B cell (primary cell): ENCODE measurements around the gene FAM120AOS. TPM values are rescaled to one million over a fixed set of nuclear protein-coding genes. Genes with fewer than 3 reads are reported as not detected.

Experiments used
- ATAC-seq: fragments of 200-7000 bp; cut with Tn5 transposase; one replicate; pipeline ENCODE4 v1.10.0; 2021; ENCODE audit warnings: low read depth, mild to moderate bottlenecking, moderate number of reproducible peaks, moderate library complexity
- CTCF ChIA-PET: fragments of 350-600 bp; sonication (Branson Sonifier 250); formaldehyde crosslinking; loops from one replicate; lab custom pipeline; 2021; ENCODE audit warnings: antibody characterized with exemption, inconsistent platforms; lab: Charles Lee
- POLR2A ChIA-PET: fragments of 350-600 bp; sonication (Branson Sonifier 250); formaldehyde crosslinking; loops from one replicate; lab custom pipeline; 2021; ENCODE audit warnings: antibody characterized with exemption; lab: Charles Lee
- DNase-seq: peaks from one replicate; pipeline ENCODE4 v3.0.0; 2013
- H2AFZ ChIP-seq: 2 replicates; pipeline ENCODE4 v1.6.1; 2012; ENCODE audit warnings: mild to moderate bottlenecking, low read depth, low read length; ENCODE audit not compliant: insufficient read depth, poor library complexity, severe bottlenecking
- H3K27ac ChIP-seq, 2 donors: 1 replicate in 1 of 2; 2 replicates in 1 of 2; pipeline ENCODE4 v1.5.1; 2012 to 2013; ENCODE audit warnings: low read length in 2 of 2, mild to moderate bottlenecking in 2 of 2, moderate library complexity in 1 of 2
- H3K27me3 ChIP-seq, 4 experiments: fragments of 200-600 bp in 1 of 4; sonication (generic) in 1 of 4; replicated peaks in 1 of 4; 1 replicate in 2 of 4; 2 replicates in 2 of 4; pipeline versions ENCODE4 v1.6.1 to v1.7.0; 2013 to 2016; ENCODE audit warnings: low read length in 3 of 4, mild to moderate bottlenecking in 2 of 4, mixed read lengths in 1 of 4, moderate library complexity in 1 of 4; ENCODE audit not compliant: insufficient read depth in 4 of 4, control insufficient read depth in 3 of 4; ENCODE audit errors: control extremely low read depth in 1 of 4
- H3K36me3 ChIP-seq, 2 experiments: replicated peaks in 1 of 2; 1 replicate in 1 of 2; 2 replicates in 1 of 2; pipeline versions ENCODE4 v1.6.1 to v1.7.1; 2013; ENCODE audit warnings: low read length in 1 of 2; ENCODE audit not compliant: insufficient read depth in 2 of 2, control insufficient read depth in 1 of 2; ENCODE audit errors: control extremely low read depth in 1 of 2, extremely low read depth in 1 of 2
- H3K4me1 ChIP-seq, 2 donors: fragments of 200-600 bp in 1 of 2; sonication (generic) in 1 of 2; 1 replicate in 1 of 2; 2 replicates in 1 of 2; pipeline versions ENCODE4 v1.5.1 to v1.6.1; 2013 to 2017; ENCODE audit warnings: low read length in 2 of 2; ENCODE audit not compliant: control insufficient read depth in 2 of 2, insufficient read depth in 2 of 2
- H3K4me2 ChIP-seq: replicated peaks from 2 replicates; pipeline ENCODE3; 2012; ENCODE audit warnings: mild to moderate bottlenecking, low read depth, low read length; ENCODE audit not compliant: poor library complexity, severe bottlenecking
- H3K4me3 ChIP-seq, 5 experiments: fragments of 200-600 bp in 1 of 5; sonication (generic) in 1 of 5; 1 replicate in 3 of 5; 2 replicates in 2 of 5; pipeline versions ENCODE4 v1.5.1 to v1.7.0; 2011 to 2016; ENCODE audit warnings: low read length in 4 of 5, mild to moderate bottlenecking in 4 of 5, low read depth in 2 of 5, control low read depth in 1 of 5, moderate library complexity in 1 of 5; ENCODE audit not compliant: insufficient read depth in 1 of 5; ENCODE audit errors: control extremely low read depth in 1 of 5, extremely low read depth in 1 of 5
- H3K79me2 ChIP-seq: fragments of 200-600 bp; sonication (generic); one replicate; pipeline ENCODE4 v1.6.0; 2016; ENCODE audit warnings: low read length; ENCODE audit not compliant: control insufficient read depth, insufficient read depth
- H3K9ac ChIP-seq: fragments of 200-600 bp; sonication (generic); 2 replicates; pipeline ENCODE4 v1.6.1; 2017; ENCODE audit warnings: mild to moderate bottlenecking, low read length, moderate library complexity
- H3K9me3 ChIP-seq, 3 donors: one replicate each; pipeline versions ENCODE4 v1.6.1 to v1.7.1; 2013; ENCODE audit warnings: low read length in 2 of 3; ENCODE audit not compliant: control insufficient read depth in 2 of 3, insufficient read depth in 1 of 3; ENCODE audit errors: control extremely low read depth in 1 of 3
- H4K20me1 ChIP-seq: 2 replicates; pipeline ENCODE4 v1.6.0; 2012; ENCODE audit warnings: mild to moderate bottlenecking, low read length; ENCODE audit not compliant: insufficient read depth, control insufficient read depth, poor library complexity, severe bottlenecking
- H3K27ac Mint-ChIP-seq: one replicate; pipeline ENCODE4 v1.8.0; 2021; ENCODE audit warnings: mixed read lengths
- H3K27me3 Mint-ChIP-seq: one replicate; pipeline ENCODE4 v1.8.0; 2021; ENCODE audit warnings: mixed read lengths
- H3K4me1 Mint-ChIP-seq: one replicate; pipeline ENCODE4 v1.8.0; 2021; ENCODE audit warnings: mixed read lengths
- H3K4me3 Mint-ChIP-seq: one replicate; pipeline ENCODE4 v1.8.0; 2021; ENCODE audit warnings: mixed read lengths
- H3K9me3 Mint-ChIP-seq: one replicate; pipeline ENCODE4 v1.8.0; 2022; ENCODE audit warnings: mixed read lengths; ENCODE audit not compliant: insufficient read depth
- CTCF ChIP-seq: fragments of 200-600 bp; IDR thresholded peaks from one replicate; pipeline ENCODE4 v1.8.0; 2022; ENCODE audit warnings: antibody characterized with exemption, mild to moderate bottlenecking
- EZH2 ChIP-seq: IDR thresholded peaks from 2 replicates; pipeline ENCODE4 v1.6.1; 2012; ENCODE audit warnings: borderline replicate concordance, low read depth, mild to moderate bottlenecking, moderate library complexity, low read length; ENCODE audit not compliant: insufficient read depth, poor library complexity, severe bottlenecking
- WGBS: methylation state at CpG from one replicate; pipeline ENCODE4 v1.1.5; 2013; ENCODE audit warnings: missing lambda C conversion rate; ENCODE audit not compliant: insufficient coverage; 5-methylcytosine and 5-hydroxymethylcytosine counted together
- intact Hi-C: fragments of 100-400 bp; cut with micrococcal nuclease; formaldehyde crosslinking; loops from one replicate; pipeline ENCODE4 v1.10.0; 2022
- polyA plus RNA-seq: library from polyadenylated mRNA; depleted of rRNA; stranded (reverse); fragments of >200 nt; gene quantifications from 2 replicates; pipeline ENCODE4 v1.2.3, GENCODE V29; 2012
- total RNA-seq, 2 donors: library from RNA; stranded (reverse); fragments of 120-200 nt in 1 of 2; gene quantifications; 1 replicate in 1 of 2; 2 replicates in 1 of 2; pipeline versions ENCODE4 v1.2.3 to v1.2.4, GENCODE V29; 2013 to 2022

The FAM120AOS gene
- total and polyA plus RNA-seq, 2 donors (not counting 1 experiment from before 2014, with no cell fraction given) = 36.0 to 47.8 TPM

- intact Hi-C loops = no loop called here
- Histone ChIP-seq H3K79me2 (no peaks in the 10 kb centered on the region), H3K4me2 (no peak overlapping the region), H3K9me3 (no peaks in the 10 kb centered on the region), H3K27me3 (no peaks in the 10 kb centered on the region), H3K4me3 (no peak overlapping the region), H3K27ac (no peak overlapping the region), H4K20me1 (no peaks in the 10 kb centered on the region), H3K4me1 (no peaks in the 10 kb centered on the region), H3K36me3 (peaks cover 0 to 4% of the 10 kb centered on the region in 2 experiments), H2AFZ (no peak overlapping the region), H3K9ac (no peak overlapping the region)
- ATAC-seq = no peak
- Mint-ChIP-seq H3K27me3 (no peaks in the 10 kb centered on the region), H3K4me3 (no peak overlapping the region), H3K4me1 (no peaks in the 10 kb centered on the region), H3K27ac (no peak overlapping the region), H3K9me3 (no peaks in the 10 kb centered on the region)
- ChIA-PET POLR2A (no interaction called here), CTCF (no interaction called here)
- 100% methylated on average over 1 of the region's 2 CpGs for WGBS
- TF ChIP-seq EZH2 = no peak
- TF ChIP-seq CTCF = no peak
- no peak for DNase-seq
Observed at GRCh38 chr9:93437996-93438395, 15.4 kb downstream of the FAM120AOS start.

- Histone ChIP-seq H3K27me3 (no peaks in the 10 kb centered on the region), H3K4me2 (no peak overlapping the region), H2AFZ (no peak overlapping the region), H3K4me3 (no peak overlapping the region), H3K9me3 (no peaks in the 10 kb centered on the region), H3K36me3 (peaks cover 0 to 4% of the 10 kb centered on the region in 2 experiments), H3K27ac (no peak overlapping the region), H3K4me1 (no peaks in the 10 kb centered on the region), H3K9ac (no peak overlapping the region), H3K79me2 (no peaks in the 10 kb centered on the region), H4K20me1 (no peaks in the 10 kb centered on the region)
- ChIA-PET POLR2A (no interaction called here), CTCF (no interaction called here)
- H3K27ac Mint-ChIP-seq = no peak overlapping the region
- H3K27me3 Mint-ChIP-seq = no peaks in the 10 kb centered on the region
- WGBS = 98% methylated on average over 5 of the region's 7 CpGs
- intact Hi-C loops = no loop called here
- DNase-seq (no peak), ATAC-seq (no peak)
- no peaks in the 10 kb centered on the region for H3K4me1 Mint-ChIP-seq
- no peak overlapping the region for H3K4me3 Mint-ChIP-seq
- TF ChIP-seq CTCF = no peak
- TF ChIP-seq EZH2 = no peak
- H3K9me3 Mint-ChIP-seq = no peaks in the 10 kb centered on the region
Observed at GRCh38 chr9:93436655-93437407, 16.6 kb downstream of the FAM120AOS start.
